8988T (cell line): ENCODE measurements around the gene EIF1AD.

Source experiments
- DNase-seq: peaks from one replicate; pipeline ENCODE4 v3.0.0; 2011

Gene EIF1AD

DNA sequence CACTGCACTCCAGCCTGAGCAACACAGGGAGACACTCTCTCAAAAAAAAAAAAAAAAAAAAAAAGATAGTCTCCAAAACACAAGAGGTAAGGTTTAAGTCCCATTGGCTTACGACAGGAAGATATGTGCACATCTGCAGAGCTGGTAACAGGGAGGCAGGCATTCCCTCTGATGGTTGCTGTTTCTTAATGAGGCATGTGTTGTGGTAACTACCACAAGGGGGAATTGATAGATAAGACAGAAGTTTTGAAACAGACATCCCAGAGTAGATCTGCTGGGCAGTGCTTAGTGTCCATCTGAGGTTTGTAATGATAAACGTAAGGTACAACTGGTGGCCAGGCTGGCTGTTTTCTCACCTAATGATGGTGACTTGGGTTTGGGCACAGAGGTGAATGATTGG, 4.7 kb downstream of the EIF1AD start:
- DNase-seq, result no peak

DNA sequence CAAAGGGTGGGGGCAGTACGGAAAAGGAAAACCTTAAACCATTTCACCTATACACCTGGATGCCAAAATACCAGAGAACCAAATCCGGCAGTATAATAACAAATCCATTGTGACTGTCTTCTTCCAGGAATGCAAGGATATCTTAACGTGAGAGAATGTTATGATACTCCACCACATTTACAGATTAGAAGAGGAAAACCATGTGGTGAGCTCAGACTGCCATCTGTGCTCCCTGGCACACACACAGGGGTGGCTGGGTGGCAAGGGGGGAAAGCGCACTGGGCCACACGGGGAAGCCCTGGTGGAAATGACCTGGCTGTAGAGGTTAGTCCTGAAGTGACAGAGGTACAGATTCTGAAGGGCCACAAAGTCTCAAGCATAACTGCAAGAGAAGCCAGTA, 9.9 kb downstream of the EIF1AD start:
- DNase-seq, result no peak

DNA sequence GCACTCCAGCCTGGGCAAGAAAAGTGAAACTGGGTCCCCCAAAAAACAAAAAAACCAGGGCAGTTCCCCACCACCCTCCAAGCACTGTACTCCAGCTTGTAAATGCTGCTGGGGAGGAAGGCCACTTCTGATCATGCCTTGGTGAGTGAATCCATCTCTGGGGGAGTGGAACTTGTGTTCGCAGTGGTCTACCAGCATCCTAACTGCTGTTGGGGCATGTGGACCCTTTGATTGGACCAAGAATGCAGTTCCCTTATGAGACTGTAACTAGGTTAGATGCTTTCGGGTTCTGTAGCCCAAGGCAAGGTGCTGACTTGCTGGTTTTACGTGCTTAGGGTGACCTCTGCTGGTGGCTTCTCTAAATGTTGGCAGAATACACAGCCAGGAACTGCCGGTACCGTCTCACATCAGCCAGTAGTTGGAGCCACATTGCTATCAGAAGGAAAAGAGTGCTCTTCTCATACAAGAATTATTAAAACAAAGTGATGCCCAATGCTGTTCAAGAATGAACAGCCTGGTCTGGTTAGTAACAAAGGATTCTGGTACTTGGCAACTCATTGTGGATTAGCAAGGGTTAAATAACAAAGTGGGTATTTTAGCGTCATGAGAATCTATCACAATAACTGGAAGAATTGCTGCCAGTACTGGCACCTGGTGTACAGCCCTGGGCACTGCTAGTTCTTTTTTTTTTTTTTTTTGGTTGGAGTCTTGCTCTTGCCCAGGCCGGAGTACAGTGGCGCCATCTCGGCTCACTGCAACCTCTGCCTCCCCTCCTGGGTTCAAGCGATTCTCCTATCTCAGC, 13.0 kb downstream of the EIF1AD start:
- DNase-seq, result peak; percentile 75

DNA sequence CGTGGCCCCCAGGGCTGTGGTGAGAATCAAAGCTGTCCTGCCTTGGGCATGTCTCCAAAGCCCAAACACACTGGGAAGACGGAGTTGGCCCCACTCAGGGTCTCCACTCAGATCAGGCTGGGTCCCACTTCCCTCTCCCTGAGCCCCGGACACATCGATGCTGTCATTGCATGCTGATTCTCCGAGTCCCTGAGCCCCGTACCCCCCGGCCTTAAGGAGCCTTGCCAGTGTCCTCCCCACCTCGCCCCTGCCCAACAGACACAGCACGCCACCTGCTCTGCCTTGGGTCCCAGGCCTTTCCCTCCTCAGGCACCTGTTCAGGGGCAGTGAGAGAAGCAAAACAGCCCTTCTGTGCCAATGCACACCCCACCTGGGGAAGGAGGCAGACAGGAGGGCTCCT, 14.6 kb downstream of the EIF1AD start:
- DNase-seq, result no peak

DNA sequence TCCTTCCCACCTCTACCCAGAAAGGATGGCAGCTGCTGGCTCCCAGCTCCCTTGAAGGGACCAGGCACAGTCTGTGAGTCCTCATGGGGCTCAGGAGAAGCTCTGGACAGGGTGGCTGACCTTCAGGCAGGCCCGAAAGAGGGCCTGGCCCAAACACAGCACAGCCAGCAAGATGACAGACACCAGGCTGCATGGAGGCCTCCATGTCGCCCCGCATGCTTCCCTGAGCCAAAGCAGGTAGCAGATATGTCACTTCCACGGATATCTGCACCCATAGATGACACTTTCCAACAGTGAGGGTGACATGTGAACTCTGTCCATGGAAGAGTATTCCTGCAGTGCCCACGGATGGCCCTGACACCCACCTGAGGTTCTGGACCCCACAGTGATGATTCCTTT, 18.4 kb downstream of the EIF1AD start:
- DNase-seq, result no peak

DNA sequence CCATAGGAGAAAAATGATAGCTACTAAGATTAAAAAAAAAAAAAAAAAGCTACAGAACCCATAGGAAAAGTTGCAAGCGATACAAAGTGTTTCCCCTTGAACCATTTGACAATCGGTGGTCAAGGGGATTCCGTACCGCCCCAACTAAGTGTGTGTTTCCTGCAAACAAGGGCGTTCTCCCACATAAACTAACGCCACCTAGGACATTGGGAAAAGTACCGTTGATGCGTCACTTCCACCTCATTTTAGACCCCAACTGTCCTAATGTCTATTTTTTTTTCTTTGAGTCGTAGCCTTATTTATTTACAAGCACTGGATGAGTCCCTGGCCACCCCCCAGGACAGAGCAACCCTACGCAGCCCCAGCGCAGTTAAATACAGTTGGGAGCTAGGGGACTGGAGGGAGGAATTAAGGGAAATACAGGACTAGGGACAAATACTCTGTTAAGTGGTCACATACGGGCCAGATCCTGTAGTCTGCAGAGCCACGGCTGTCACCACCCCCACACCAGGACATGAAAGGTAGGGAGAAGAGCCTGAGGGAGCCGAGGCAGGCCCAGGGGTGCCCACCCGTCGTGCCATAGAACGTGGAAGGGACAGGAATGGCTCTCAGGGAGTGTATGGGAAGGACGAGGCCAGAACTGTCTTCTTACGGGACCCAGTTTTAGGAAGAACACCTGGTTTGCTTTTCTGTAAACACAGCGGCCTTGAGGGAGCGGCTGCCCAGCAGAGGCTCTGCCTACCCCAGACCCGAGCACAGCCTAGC, 19.0 kb downstream of the EIF1AD start:
- DNase-seq, result no peak

DNA sequence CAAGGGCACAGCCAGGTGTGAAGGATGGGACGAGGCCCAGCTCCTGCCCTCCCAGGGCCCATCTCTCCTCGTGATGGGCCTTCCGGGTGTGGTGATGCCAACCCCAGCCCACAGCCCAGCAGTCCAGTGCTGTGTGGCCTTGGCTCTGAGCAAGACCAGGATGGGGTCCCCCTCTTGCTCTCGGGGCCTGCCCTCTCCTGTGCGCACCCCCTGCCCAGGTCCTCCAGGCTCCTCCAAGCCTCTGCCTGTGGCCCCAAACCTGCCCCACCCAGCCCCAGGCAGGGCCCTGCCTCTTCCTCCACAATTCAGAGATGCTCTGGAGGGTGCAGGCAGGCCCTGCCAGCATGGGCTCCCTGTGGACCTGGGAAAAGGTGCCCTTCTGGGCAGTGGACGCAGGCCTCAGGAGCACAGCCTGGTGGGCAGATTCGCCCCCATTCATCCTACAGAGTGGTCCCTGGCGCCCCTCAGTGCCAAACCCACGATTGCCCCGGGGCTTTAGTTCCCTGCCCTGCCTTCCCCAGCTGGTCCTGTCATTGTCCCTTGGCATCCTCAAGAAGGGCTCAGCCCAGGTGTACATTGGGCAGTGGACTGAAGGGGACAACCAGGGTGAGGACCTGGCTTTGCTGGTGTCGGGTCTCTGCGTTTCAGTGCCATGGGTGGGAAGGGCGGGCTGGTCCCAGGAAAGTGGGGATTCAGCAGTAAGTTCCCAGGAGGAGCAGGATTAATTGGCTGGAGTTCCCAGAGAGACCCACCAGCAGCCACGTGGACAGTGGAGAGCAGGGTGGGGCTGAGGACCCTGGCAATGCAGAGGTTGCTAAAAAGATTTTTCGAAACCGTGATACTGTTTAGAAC, 19.8 kb downstream of the EIF1AD start:
- DNase-seq, result no peak

DNA sequence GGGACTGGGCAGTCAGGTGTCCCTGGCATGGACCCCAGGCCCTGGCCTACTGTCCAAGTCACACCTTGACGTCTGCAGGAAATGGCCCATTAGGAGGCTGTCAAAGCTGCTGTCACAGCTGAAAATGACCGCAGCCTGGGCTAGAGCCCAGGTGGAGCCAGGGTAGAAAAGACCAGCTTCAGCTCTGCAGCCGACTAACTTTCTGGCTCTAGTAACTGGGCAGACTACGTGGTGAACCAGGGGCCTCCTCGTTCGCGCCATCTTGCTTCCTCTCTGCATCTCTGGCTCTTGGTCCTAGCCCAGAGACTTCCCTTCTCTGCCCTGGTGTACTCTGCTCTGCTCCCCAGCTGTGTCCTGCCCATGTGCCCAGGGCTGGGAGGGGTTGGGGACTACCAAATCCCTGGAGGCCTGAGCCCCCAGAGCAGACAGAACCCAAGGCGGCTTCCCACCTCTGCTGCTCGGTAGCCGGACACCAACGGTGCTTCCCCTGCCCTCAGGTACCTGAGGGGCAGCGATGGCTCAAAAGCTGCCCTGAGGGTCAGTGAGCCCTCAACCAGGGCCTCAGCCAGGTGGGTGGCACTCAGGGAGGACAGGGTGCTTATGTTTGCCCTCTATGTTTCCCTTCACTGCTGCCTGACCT, 20.7 kb downstream of the EIF1AD start:
- no peak for DNase-seq

DNA sequence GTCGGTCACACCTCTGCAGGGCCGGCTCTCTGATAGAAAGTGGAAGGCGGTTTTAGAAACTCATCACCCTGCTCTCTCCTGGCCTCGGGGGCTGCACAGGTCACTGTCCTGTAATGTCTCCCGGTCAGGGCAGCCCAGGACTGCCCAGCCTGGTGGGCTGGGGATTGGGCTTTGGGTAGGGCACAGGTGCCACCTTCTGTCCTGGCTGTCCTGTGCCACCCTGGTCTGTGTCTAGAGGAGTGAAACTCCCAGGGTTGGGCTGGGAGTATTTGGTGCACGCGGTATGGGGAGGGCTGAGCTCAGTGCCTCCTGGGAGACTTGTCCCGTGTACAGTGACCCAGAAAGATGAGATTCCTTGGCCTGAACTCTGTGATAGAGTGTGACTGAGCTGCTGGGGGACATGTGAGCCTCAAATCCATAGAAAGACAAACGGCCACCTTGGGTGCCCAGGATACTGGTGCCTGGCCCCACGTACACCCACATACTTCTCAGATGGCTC, 22.6 kb downstream of the EIF1AD start:
- no peak for DNase-seq

DNA sequence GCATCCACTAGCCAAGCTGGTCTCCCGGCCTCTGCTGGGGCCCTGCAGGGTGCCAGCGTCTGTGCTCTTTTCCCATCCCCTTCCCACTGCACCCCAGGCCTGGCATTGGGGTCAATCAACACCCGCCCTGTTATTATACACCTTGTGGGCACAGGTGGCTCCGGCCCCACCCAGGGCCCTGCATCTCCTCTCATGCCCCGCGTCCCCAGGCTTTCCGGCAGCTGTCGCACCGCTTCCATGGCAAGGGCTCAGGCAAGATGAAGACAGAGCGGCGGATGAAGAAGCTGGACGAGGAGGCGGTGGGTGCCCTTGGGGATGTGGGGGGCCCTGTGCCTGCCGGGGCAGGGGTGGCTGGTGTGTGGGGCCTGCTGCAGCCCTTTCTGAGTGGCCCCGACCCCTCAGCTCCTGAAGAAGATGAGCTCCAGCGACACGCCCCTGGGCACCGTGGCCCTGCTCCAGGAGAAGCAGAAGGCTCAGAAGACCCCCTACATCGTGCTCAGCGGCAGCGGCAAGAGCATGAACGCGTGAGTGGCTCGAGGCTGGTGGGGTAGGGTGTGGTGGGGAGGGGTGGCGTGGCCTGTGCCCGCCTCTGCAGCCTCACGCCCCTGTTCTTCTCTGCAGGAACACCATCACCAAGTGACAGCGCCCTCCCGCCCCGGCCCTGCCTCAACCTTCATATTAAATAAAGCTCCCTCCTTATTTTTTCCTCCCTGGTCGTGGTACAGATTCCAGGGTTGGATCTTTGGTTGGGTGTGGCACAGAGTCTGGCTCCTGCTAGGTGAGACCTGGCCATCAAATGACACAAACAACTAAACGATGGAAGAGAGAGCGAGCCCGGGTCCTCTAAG, 23.3 kb downstream of the EIF1AD start:
- DNase-seq, result no peak

DNA sequence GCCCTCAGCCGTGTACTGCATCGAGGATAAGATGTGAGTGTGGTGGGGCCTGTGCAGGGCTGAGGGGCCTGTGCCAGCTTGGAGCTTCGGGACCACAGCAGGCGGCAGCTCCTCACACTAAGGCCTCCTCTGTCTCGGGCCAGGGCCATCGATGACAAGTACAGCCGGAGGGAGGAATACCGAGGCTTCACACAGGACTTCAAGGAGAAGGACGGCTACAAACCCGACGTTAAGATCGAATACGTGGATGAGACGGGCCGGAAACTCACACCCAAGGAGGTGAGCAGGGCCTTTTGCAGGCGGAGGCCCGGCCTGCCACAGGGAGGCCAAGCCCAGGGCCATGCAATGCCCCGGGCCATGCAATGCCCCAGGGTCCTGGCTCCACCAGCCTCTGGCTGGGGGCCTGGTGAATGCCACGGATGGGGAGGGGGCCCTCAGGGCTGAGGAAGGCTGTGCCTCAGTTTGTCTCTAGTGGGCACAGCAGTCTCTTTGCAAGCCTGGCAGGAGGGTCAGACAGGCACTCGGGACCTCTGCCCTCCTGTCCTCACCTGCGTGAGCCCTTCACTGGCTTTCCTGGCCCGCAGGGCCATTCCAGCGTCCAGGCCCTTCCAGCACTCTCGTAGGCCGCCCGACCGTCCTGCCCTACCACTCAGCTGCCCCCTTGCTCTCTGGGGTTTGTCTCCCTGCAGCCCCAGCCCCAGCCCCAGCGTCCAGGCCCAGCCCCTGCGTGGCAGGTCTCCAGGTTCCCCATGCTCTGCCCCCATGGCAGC, 24.2 kb downstream of the EIF1AD start:
- DNase-seq, result no peak

DNA sequence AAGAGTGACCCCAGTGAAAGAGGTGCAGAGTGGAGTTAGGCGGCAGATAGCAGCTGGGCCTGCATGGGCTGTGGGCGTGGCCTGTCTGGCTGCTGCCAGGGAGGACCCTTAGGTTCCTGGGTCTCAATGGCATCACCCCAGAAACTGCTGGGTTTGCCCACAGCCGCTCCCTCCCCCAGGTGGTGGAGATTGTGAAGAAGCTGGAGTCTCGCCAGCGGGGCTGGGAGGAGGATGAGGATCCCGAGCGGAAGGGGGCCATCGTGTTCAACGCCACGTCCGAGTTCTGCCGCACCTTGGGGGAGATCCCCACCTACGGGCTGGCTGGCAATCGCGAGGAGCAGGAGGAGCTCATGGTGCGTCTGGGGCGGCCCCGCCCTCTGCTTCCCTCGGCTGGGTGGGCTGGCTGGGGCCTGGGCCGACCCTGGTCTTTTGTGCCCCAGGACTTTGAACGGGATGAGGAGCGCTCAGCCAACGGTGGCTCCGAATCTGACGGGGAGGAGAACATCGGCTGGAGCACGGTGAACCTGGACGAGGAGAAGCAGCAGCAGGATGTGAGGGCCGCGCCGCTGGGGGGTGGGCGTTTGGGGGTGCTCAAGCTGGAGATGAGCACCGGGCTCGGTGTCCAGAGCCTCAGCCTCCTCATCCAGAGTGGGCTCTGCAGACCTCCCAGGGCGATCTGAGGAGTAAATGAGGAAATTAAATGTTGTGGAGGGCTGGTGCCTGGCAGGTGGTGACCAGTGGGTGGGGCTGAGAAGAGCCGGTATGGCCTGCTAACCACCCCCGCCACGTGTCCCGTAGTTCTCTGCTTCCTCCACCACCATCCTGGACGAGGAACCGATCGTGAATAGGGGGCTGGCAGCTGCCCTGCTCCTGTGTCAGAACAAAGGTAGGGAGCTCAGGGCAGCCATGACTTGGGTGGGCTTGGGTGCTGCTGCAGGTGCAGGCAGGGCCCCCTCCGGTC, 25.5 kb downstream of the EIF1AD start:
- DNase-seq, result no peak

DNA sequence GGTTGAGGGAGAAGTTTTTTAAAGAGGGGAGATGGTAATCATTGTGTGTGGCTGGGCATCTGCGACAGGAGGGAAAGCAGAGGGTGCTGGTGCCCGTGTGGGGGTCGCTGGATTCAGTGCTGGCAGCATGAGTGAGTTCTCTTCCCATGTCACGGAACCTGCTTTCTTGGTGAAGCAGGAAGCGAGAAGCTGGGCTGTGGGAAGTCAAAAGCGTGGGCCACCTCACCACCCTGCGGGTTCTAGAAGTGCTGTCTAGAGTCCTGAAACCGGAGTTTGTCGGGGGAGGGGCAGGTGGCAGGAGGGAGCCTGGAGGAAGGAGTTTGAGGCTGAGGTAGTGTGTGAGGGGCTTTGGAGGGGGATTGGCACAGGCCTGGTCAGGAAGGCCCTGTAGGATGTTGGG, 26.2 kb downstream of the EIF1AD start:
- no peak for DNase-seq

DNA sequence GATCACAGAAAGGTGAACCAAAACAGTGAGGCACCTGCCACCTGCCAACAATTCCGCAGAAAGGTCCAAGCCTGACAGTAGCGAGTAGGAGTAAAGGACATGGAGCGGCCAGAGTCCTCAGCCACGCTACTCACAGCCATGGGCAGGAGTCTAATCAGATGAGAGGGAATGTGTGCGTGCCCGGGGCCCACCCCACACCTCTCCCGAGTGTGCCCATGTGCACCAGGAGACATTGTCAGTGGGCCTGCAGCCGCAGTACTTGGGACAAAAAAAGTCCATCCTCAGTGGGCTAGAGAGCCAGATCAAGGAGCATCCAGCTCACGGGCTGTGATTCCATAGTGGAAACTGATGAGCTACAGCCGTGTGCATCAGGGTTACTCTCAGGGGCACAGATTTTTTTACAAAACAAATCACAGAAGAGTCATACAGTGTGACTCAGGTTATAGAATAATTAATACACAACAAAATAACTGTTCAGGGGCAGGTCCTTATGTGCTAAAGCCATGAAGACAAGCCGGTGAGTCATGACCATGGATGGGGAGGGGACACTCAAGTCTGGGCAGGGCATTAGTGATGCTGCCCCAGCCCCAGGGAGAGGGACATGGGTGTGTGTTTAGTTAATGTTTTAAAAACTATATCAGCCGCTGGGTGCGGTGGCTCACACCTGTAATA, 28.4 kb downstream of the EIF1AD start:
- DNase-seq, result no peak

DNA sequence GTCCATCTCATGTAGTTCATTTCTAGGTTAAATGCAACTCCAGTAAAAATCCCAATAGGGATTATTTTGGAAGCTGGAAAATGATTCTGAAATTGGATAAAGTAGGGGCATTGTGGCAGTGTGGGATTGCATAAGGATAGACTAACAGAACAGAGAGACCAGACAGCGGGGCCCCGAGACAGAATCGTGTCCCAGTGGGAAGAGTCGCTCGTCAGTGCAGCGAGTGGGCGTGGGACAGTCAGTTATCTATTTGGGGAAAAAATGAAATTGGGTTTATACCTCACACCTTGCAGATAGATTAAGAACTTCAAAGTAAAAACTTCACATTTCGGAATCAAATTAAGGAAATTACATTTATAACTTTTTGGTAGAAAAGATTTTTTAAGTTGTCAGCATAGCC, 29.8 kb downstream of the EIF1AD start:
- no peak for DNase-seq

DNA sequence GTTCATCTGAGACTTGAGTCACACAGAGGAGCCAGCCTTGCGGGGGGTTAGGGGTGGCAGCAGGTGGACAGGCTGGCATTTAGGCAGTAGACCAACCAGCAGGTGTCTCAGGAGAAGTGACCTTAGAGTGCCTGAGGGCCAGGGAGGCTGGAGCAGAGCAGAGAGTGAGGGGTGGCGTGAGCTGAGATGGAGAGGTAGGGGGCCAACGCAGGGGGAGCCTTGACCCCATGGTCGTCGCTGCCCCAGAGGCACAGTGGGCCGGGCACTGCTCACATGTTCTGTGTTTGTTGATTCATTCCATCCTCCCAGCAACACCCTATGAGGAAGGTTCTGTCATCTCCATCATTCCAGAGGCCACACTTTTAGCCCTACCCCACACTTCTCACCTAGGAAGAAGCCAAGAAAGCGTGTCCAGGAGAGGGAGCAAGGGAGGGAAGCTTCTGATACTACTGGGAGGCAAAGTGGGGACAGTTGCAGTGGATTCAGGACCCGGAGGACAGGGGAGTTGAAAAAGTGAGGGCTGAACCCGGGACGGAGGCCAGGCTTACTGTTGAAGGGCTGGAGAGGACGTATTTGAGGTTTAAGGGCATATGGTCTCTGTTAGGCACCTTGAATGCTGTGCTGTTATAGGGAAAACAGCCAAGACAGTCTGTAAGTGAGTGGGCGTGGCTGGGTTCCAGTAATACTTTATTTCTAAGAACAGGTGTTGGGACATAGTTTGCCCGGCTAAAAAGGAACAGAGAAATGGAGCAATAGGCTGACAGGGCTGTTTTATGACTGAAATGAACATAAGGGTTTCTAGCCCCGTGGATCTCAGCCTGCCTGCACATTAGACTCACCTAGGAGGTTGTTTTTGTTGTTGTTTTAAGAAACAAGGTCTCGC, 33.1 kb downstream of the EIF1AD start:
- no peak for DNase-seq

DNA sequence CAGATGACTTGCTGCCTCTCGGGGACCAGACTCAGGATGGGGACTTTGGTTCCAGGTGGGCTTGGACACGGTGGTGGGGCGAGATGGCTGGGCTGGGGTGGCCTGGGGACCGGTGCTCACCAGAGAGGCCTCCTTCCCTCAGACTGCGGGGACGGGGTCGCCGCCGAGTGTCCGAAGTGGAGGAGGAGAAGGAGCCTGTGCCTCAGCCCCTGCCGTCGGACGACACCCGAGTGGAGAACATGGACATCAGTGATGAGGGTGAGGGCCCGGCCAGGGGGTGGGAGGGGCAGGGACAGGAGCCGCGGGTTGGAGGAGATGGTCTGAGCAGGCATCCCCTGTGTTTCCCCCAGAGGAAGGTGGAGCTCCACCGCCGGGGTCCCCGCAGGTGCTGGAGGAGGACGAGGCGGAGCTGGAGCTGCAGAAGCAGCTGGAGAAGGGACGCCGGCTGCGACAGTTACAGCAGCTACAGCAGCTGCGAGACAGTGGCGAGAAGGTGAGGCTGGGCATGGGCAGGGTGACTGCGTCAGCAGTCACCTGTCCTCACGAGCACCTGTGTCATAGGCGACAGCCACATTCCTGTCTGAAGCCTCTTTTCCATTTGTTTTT, 34.5 kb downstream of the EIF1AD start:
- no peak for DNase-seq
